OCI-M2 (cell line): ENCODE measurements around the gene MAGEA3.
"Not testable (repeated sequence)": the region's sequence is repeated elsewhere in the genome, so short reads cannot be mapped to it uniquely, and the experiment has no call there.

Source experiments
- DNase-seq: peaks from one replicate; lab custom pipeline; 2025; ENCODE audit not compliant: unreplicated experiment; lab: John Stamatoyannopoulos, UW

The MAGEA3 gene

GRCh38 chrX:152697952-152698931 is at the start of gene MAGEA3:
MAGEA3 (plus strand) TSS chrX:152698794; CDS start chrX:152700833, 2,039 bp downstream.
- not testable (repeated sequence) for DNase-seq

GRCh38 chrX:152652060-152652459 is 46.5 kb upstream of the MAGEA3 start:
- DNase-seq: no peak

GRCh38 chrX:152652467-152652866 is 46.1 kb upstream of the MAGEA3 start:
- DNase-seq: no peak

GRCh38 chrX:152656087-152656486 is 42.5 kb upstream of the MAGEA3 start:
- DNase-seq: no peak

- no peak for DNase-seq
These were observed 41.7 kb upstream of the MAGEA3 start for GRCh38 chrX:152656890-152657289.

GRCh38 chrX:152658302-152658701 is 40.3 kb upstream of the MAGEA3 start:
- no peak for DNase-seq

- DNase-seq: no peak
These were observed 35.5 kb upstream of the MAGEA3 start for GRCh38 chrX:152663086-152663485.

- DNase-seq: no peak
These were observed 24.5 kb upstream of the MAGEA3 start for GRCh38 chrX:152674135-152674534.

GRCh38 chrX:152674652-152675051 is 23.9 kb upstream of the MAGEA3 start:
- DNase-seq: not testable (repeated sequence)

- not testable (repeated sequence) for DNase-seq
These were observed 17.6 kb upstream of the MAGEA3 start for GRCh38 chrX:152681012-152681411.

- DNase-seq: not testable (repeated sequence)
These were observed 1.8 kb downstream of the MAGEA3 start for GRCh38 chrX:152700390-152700789.

- DNase-seq: not testable (repeated sequence)
These were observed 7.9 kb downstream of the MAGEA3 start for GRCh38 chrX:152706500-152706899.

- not testable (repeated sequence) for DNase-seq
These were observed 10.6 kb downstream of the MAGEA3 start, which contains the start of gene CSAG2 for GRCh38 chrX:152709173-152709572. CSAG2 (minus strand) TSS chrX:152709273; CDS start chrX:152709112, 161 bp downstream.

- not testable (repeated sequence) for DNase-seq
These were observed 14.6 kb downstream of the MAGEA3 start for GRCh38 chrX:152713195-152713594.

GRCh38 chrX:152713815-152714787 is 15.5 kb downstream of the MAGEA3 start, which contains the start of gene MAGEA2B:
MAGEA2B (plus strand) TSS chrX:152714628; CDS start chrX:152717107, 2,479 bp downstream.
- not testable (repeated sequence) for DNase-seq

GRCh38 chrX:152725409-152725808 is 26.8 kb downstream of the MAGEA3 start:
- DNase-seq: no peak

- no peak for DNase-seq
These were observed 34.8 kb downstream of the MAGEA3 start, which contains the start of the genes CSAG1 and MAGEA12 for GRCh38 chrX:152733261-152733975. CSAG1 (minus strand) TSS chrX:152733721; CDS start chrX:152732460, 1,261 bp downstream. MAGEA12 (plus strand) TSS chrX:152733757; CDS start chrX:152736162, 2,405 bp downstream.

- DNase-seq: not testable (repeated sequence)
These were observed 35.7 kb downstream of the MAGEA3 start for GRCh38 chrX:152734143-152734858.

- no peak for DNase-seq
These were observed 36.5 kb downstream of the MAGEA3 start for GRCh38 chrX:152735101-152735500.
